ENCODE results near the gene VAMP2.

The VAMP2 gene

DNA sequence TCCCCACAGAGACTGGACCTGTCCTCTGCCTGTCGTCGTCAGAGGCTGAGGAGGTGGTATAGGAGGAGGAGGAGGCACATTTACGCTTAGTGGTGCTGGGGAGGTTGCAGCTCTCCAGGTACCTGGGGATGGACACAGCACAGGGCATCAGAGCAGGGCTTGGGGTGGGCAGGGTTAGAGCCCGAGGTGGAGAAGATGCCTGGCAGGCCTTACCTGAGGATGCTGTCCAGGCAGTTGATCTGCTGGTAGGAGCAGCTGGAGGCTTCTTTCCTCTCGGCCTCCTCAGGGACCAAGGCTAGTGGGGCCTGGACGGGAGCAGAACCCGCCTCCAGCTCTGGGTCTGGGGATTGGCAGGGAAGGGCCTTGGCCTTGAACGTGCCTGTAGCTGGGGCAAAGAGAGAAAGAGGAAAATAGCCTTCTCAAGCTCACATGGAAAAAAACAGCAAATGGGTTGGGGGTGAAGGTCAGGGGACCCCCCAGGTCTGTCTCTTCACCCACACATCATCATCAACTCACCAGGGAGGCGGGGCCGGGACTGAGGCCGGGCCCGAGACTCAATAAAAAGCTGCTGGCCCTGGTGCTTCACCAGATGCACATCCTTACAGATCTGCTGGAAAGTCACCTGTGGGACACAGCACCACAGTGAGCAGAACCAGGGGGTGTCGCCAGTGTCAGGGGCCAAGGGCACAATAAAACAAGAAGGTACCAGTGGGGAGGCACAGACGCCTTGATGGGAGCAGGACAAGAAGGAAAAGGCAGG is 16.2 kb downstream of the VAMP2 start:
- Mint-ChIP-seq H3K4me3 (no peak overlapping the region), H3K27me3 (no peaks in the 10 kb centered on the region), H3K4me1 (ENCODE audit: low read depth) (peaks cover 13% of the 10 kb centered on the region), H3K27ac (no peak overlapping the region), H3K36me3 (ENCODE audit: low read depth) (peaks cover 93% of the 10 kb centered on the region), H3K9me3 (no peaks in the 10 kb centered on the region)
- intact Hi-C loops (cut with micrococcal nuclease), result no loop called here

DNA sequence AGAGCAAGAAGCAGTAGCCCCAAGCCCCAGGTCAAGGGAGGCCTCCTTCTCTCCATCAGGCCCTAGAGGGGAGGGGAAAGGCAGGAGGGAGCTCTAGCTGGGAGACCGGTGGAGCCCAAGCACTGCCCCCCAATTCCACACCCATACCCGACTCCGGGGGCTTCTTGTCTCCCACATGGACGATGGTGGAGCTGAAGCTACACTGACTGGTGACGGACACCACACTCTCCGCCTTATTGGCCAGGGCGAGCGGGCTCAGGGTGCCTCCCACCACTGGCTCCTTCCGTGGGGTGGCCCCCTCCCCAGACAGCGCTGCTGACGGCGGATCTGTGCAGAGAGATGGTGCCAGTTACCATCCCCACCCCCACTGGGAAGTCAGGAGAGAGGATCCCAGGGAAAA is 16.9 kb downstream of the VAMP2 start:
- H3K36me3 Mint-ChIP-seq (ENCODE audit: low read depth), result peaks cover 98% of the 10 kb centered on the region
- H3K4me3 Mint-ChIP-seq, result no peak overlapping the region
- H3K9me3 Mint-ChIP-seq, result no peaks in the 10 kb centered on the region
- H3K27me3 Mint-ChIP-seq, result no peaks in the 10 kb centered on the region
- H3K27ac Mint-ChIP-seq, result no peak overlapping the region
- intact Hi-C loops (cut with micrococcal nuclease), result no loop called here
- H3K4me1 Mint-ChIP-seq (ENCODE audit: low read depth), result peaks cover 12% of the 10 kb centered on the region

GRCh38 chr17:8144401-8145231 is 18.1 kb downstream of the VAMP2 start:
- H3K27ac Mint-ChIP-seq, result no peak overlapping the region
- H3K9me3 Mint-ChIP-seq, result no peaks in the 10 kb centered on the region
- intact Hi-C loops (cut with micrococcal nuclease), result no loop called here
- peaks cover 100% of the 10 kb centered on the region for H3K36me3 Mint-ChIP-seq (ENCODE audit: low read depth)
- no peaks in the 10 kb centered on the region for H3K27me3 Mint-ChIP-seq
- peaks cover under 1% of the 10 kb centered on the region for H3K4me1 Mint-ChIP-seq (ENCODE audit: low read depth)
- no peak overlapping the region for H3K4me3 Mint-ChIP-seq

GRCh38 chr17:8143581-8144400 is 19.0 kb downstream of the VAMP2 start:
- no peak overlapping the region for H3K27ac Mint-ChIP-seq
- H3K4me1 Mint-ChIP-seq (ENCODE audit: low read depth), result no peaks in the 10 kb centered on the region
- H3K27me3 Mint-ChIP-seq, result no peaks in the 10 kb centered on the region
- no peak overlapping the region for H3K4me3 Mint-ChIP-seq
- intact Hi-C loops (cut with micrococcal nuclease), result no loop called here
- no peaks in the 10 kb centered on the region for H3K9me3 Mint-ChIP-seq
- peaks cover 92% of the 10 kb centered on the region for H3K36me3 Mint-ChIP-seq (ENCODE audit: low read depth)

DNA sequence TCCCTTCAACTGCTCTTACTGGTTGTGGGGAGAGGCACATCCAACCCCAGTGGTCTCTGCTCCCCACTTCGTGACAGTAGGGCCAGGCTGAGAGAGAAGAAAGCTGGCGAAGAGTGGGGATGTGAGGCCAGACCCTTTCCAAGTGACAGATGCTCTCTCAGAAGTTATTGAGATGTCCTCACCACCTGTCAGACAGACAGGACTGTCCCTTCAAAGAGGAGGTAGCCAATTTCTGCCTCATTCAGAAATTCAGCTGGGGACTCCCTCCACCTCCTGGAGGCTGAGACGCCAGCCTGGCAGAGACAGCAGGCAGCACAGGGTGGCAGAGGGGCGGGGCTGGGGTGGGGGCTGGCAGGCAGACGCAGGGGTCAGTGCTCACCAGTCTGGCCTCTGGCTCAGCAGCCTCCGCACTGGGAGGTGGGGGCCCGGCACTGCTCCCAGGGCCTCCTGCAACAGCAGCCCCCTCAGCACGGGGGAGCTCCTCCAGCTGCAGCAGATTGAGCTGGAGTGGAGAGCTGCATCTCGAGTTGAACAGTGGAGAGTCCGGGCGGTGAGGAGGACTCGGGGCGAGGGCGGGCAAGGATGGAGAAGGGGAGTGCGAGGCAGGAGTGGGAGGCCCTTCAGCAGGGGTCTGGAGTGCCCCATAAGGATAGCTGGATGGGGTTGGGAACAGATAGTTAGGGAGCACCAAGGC is 19.7 kb downstream of the VAMP2 start:
- no peaks in the 10 kb centered on the region for H3K27me3 Mint-ChIP-seq
- intact Hi-C loops (cut with micrococcal nuclease), result no loop called here
- no peak overlapping the region for H3K27ac Mint-ChIP-seq
- no peak overlapping the region for H3K4me3 Mint-ChIP-seq
- H3K36me3 Mint-ChIP-seq (ENCODE audit: low read depth), result peaks cover 84% of the 10 kb centered on the region
- no peaks in the 10 kb centered on the region for H3K4me1 Mint-ChIP-seq (ENCODE audit: low read depth)
- H3K9me3 Mint-ChIP-seq, result no peaks in the 10 kb centered on the region

- Mint-ChIP-seq H3K36me3 (ENCODE audit: low read depth) (peaks cover 77% of the 10 kb centered on the region), H3K4me1 (ENCODE audit: low read depth) (no peaks in the 10 kb centered on the region), H3K27me3 (no peaks in the 10 kb centered on the region), H3K27ac (no peak overlapping the region), H3K4me3 (no peak overlapping the region), H3K9me3 (no peaks in the 10 kb centered on the region)
- intact Hi-C loops (cut with micrococcal nuclease), result no loop called here
Observed at GRCh38 chr17:8142158-8142886, 20.4 kb downstream of the VAMP2 start.

GRCh38 chr17:8141741-8142140 is 21.0 kb downstream of the VAMP2 start:
- Mint-ChIP-seq H3K27me3 (peaks cover 1% of the 10 kb centered on the region), H3K4me1 (ENCODE audit: low read depth) (no peaks in the 10 kb centered on the region), H3K4me3 (no peak overlapping the region), H3K36me3 (ENCODE audit: low read depth) (peaks cover 71% of the 10 kb centered on the region), H3K9me3 (no peaks in the 10 kb centered on the region), H3K27ac (no peak overlapping the region)
- intact Hi-C loops (cut with micrococcal nuclease), result no loop called here

- Mint-ChIP-seq H3K4me3 (no peak overlapping the region), H3K9me3 (no peaks in the 10 kb centered on the region), H3K27ac (peak overlapping the region; percentile 36), H3K4me1 (ENCODE audit: low read depth) (no peaks in the 10 kb centered on the region), H3K36me3 (ENCODE audit: low read depth) (peaks cover 64% of the 10 kb centered on the region), H3K27me3 (peaks cover 8% of the 10 kb centered on the region)
- intact Hi-C loops (cut with micrococcal nuclease), result no loop called here
Observed at GRCh38 chr17:8141045-8141444, 21.7 kb downstream of the VAMP2 start.

DNA sequence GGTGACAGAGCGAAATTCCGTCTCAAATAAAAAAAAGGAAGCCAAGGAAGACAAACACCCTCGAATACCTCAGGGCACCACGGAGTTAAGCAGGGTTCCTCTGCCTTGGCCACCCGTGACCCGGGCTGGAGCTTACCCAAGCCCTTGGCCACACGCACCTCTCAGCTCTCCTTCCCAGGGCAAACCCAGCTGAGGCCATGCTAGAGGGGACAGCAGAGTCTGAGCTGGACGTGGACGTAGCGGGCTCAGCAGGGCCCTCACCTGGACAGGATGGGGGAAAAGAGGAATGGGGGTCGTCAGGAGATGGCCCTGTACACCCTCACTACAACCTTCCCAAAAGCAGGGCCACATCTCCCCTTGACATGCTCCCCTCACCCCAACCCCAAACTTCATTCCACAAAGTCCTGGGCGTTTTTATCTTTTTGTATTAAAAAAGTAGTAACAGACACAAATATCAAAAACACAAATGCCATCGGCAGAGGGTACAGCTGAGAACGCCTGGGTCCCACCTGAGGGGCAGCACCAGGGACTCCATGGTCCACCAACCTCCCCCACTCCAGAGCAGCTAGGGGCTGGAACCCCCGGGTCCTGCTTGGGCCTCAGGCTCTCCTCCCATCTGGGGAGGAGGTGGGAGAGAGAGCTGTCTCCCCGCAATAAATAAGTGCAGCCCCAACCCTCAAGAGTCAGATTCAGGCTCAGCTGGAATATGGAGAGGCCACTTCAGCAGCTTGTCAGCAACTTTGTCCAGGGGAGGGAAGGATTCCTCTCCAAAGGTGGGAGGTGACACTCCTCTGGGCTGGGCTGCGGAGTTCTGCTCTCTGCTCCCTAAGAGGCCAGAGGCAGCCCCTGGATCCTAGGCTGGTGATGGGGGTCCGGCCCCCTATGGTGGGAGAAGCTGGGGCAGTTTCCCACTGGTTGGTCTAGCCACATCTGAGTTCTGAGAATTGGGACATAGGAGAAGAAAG is 22.4 kb downstream of the VAMP2 start:
- Mint-ChIP-seq H3K4me1 (ENCODE audit: low read depth) (no peaks in the 10 kb centered on the region), H3K36me3 (ENCODE audit: low read depth) (peaks cover 57% of the 10 kb centered on the region), H3K4me3 (no peak overlapping the region), H3K27ac (peak overlapping the region; percentile 36), H3K9me3 (no peaks in the 10 kb centered on the region), H3K27me3 (peaks cover 10% of the 10 kb centered on the region)
- intact Hi-C loops (cut with micrococcal nuclease), result no loop called here

DNA sequence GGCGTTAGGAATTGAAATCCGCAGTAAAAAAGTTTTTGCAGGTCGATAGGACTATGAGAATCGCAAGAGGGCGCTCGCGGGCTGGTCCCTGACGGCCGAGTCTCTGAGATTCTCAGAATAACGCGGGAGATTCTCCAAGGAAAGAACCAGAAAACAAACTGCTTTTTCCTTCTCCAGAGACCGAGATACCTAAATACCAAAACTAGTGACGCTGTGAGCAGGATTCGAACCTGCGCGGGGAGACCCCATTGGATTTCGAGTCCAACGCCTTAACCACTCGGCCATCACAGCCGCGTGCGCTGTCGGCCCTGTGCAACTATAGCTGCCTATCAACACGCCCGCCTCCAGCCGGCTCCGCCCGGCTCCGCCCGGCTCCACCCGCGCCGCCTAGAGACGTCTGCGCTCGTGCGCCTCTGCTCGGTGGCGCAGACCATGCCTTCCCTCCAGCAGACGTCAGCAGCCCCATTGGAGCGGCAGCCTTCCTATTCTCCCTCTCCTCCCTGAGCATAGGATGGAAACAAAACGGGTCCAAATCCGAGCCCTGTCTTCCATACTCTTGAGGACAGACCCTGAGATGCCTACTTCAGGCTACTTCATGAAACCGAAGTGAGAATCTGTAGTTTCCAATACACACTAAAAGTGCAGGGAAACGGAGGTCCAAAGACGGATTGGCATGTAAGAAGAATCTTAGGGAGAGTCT is 23.9 kb downstream of the VAMP2 start:
- Mint-ChIP-seq H3K27me3 (peaks cover 14% of the 10 kb centered on the region), H3K27ac (no peak overlapping the region), H3K9me3 (no peaks in the 10 kb centered on the region), H3K4me3 (no peak overlapping the region), H3K4me1 (ENCODE audit: low read depth) (no peaks in the 10 kb centered on the region), H3K36me3 (ENCODE audit: low read depth) (peaks cover 42% of the 10 kb centered on the region)
- intact Hi-C loops (cut with micrococcal nuclease), result loop anchor here (1.0 to 5.0 kb wide), 4 partner anchors 19 to 83 kb away; partner anchors contain the start of gene ALOXE3

DNA sequence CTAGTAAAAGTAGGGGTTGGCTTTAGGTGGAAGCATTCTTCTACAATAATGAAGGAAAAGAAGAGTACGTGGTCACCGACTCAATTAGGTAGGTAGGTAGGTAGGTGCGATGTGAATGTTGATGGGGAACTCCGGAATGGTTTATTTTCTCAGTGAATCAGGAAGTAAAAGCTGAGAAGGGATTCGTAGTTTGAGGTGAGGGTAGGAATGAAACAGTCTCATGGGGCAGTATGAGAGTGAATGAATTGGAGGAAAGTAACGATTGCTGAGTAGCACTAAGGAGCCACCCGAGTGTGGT is 24.4 kb downstream of the VAMP2 start:
- H3K27ac Mint-ChIP-seq, result no peak overlapping the region
- intact Hi-C loops (cut with micrococcal nuclease), result loop anchor here (1.0 to 5.0 kb wide), 4 partner anchors 20 to 84 kb away; partner anchors contain the start of gene ALOXE3
- peaks cover 14% of the 10 kb centered on the region for H3K27me3 Mint-ChIP-seq
- no peaks in the 10 kb centered on the region for H3K4me1 Mint-ChIP-seq (ENCODE audit: low read depth)
- no peaks in the 10 kb centered on the region for H3K9me3 Mint-ChIP-seq
- peaks cover 37% of the 10 kb centered on the region for H3K36me3 Mint-ChIP-seq (ENCODE audit: low read depth)
- no peak overlapping the region for H3K4me3 Mint-ChIP-seq
